LNCaP clone FGC (cell line): ENCODE measurements around the gene RAD51B.

Source experiments
- DNase-seq: peaks from one replicate; pipeline ENCODE4 v3.0.0-alpha.2; 2011; ENCODE audit warnings: low read depth
- H3K4me3 ChIP-seq: 2 replicates; pipeline ENCODE4 v1.5.1; 2011; ENCODE audit warnings: mild to moderate bottlenecking, low read depth, low read length, control low read depth
- TF ChIP-seq, protein P1 (sequence below): IDR thresholded peaks from 2 replicates; pipeline ENCODE4 v1.5.1; 2012; ENCODE audit warnings: mild to moderate bottlenecking; ENCODE audit not compliant: control insufficient read depth, insufficient read depth; ENCODE audit errors: extremely low read depth

The RAD51B gene

DNA sequence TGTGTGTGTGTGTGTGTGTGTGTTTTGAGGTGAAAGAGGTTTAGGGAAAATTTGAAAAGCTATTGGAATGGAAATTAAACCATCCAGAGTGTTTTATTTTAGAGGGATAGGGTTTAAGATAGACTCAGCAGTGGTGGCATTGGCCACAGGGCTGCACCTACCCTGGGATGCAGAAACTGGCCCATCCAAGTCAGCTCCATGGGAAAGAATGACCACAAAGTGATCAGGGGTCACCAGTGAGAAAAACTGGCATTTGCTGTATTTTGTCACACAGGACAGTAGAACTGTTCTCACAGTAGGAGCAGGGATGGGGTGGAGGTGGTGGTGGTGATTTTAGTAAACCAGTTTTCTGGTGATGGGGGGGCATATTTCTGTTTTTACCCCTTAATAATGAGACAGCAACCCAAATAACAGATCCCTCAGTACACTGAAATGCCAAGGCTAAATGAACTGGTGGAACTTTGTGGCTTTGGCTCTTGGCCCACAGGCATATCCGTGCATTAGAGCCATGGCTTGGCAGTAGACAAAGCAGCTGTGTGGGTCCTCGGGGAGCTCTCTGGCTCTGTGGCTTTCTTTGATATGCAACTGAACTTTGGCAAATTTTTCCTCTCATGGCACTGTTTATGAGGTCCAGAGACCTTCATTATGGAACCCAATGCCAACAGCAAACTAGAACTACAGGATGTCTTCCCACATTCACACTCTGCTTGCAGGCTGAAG lies 625.0 kb downstream of the RAD51B start:
- TF ChIP-seq, protein P1, sequence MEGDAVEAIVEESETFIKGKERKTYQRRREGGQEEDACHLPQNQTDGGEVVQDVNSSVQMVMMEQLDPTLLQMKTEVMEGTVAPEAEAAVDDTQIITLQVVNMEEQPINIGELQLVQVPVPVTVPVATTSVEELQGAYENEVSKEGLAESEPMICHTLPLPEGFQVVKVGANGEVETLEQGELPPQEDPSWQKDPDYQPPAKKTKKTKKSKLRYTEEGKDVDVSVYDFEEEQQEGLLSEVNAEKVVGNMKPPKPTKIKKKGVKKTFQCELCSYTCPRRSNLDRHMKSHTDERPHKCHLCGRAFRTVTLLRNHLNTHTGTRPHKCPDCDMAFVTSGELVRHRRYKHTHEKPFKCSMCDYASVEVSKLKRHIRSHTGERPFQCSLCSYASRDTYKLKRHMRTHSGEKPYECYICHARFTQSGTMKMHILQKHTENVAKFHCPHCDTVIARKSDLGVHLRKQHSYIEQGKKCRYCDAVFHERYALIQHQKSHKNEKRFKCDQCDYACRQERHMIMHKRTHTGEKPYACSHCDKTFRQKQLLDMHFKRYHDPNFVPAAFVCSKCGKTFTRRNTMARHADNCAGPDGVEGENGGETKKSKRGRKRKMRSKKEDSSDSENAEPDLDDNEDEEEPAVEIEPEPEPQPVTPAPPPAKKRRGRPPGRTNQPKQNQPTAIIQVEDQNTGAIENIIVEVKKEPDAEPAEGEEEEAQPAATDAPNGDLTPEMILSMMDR: no peak
- no peak for DNase-seq
- no peak overlapping the region for H3K4me3 ChIP-seq

DNA sequence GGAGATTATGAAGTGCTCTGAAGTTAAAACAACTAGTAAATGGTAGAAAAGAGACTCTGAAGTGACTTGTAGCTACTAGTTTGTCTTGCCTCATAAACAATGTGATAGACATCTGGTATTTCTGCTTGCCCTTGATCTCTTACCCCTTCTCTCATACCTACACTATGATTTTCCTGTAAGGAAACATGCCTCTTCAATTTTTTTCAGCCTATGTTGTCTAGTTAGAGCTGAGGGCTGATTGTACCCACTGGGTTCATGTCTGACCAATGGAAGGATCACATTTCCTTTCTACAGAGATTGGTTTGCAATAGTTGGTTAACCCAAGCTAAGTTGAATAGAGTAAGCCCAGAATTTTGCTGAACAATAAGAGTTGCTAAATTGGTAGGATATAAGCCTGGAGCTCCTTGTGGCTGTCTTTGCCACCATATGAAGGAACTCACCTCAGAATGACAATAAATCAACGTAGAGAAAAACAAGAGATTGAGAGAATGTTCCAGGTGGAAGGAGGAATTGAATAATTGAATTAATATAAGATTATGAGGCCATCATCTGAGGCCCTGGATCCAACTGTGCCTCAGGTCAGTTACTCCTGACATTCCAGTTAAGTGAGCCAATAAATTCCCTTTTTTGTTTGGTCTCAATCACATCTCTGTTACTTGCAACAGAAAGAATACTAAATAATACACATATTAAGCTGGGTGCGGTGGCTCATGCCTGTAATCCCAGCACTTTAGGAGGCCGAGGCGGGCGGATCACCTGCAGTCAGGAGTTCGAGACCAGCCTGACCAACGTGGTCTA lies 626.9 kb downstream of the RAD51B start:
- no peak for DNase-seq
- TF ChIP-seq, protein P1: no peak
- H3K4me3 ChIP-seq: no peak overlapping the region

DNA sequence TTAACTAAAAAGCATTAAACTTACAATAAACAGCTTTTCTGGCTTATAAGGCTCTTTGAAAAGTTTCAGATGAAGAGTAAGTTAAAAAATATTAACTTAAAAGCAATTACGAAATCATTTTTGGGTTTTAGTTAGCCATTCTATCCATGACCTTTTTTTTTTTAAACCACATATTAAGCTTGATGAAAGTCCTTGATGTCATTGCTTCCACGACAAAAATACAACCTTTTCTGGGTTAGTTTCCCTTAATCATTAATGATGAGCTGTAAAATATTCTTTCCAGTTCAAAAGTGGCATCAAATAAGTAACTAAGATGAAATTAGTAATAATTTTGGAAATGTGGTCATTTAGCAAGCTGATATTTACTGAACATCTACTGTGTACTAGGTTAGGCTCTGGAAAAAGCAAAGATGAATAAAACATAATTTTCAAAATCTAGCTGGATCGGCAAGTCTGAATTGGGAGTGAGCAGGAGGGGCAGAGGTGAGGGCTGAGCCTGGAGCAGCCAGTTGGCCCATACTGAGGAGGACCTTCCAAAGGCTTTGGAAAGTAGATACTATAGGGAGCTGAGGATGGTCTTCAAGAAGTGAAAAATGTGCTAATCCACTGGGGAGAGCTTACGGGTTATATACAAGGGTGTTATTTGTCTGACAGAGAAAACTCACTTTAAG lies 628.1 kb downstream of the RAD51B start:
- H3K4me3 ChIP-seq: no peak overlapping the region
- TF ChIP-seq, protein P1: no peak
- DNase-seq: no peak

DNA sequence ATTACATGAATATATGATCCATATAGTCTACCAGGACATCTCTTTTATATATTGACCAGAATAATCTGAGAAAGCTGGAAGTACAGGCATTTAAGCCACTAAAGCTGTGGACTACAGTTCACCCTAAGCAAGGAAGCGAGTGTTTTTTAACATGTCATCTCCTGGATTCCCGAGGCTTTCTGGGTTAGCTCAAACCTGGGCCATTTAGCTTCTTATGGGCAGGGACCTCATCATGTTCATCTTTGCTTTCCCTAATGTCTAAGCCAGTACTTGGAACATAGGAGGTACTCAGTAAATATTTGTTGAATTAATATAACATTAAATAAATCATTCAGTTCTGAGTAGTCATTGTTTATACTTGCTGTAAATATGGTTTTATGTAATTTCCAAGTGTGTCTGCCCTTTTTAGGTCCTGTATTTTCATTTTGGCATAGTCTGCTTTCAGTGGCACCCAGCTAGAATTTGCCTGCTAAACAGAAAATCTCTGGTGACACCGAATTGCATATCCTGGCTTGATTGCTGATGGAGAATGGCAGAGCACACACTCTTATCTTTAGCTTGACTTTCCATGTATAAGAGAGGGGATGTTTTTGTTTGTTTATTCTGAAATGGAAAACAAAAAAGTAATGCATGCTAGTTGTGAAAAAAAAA lies 628.8 kb downstream of the RAD51B start:
- H3K4me3 ChIP-seq: no peak overlapping the region
- TF ChIP-seq, protein P1: no peak
- DNase-seq: peak; percentile 35

DNA sequence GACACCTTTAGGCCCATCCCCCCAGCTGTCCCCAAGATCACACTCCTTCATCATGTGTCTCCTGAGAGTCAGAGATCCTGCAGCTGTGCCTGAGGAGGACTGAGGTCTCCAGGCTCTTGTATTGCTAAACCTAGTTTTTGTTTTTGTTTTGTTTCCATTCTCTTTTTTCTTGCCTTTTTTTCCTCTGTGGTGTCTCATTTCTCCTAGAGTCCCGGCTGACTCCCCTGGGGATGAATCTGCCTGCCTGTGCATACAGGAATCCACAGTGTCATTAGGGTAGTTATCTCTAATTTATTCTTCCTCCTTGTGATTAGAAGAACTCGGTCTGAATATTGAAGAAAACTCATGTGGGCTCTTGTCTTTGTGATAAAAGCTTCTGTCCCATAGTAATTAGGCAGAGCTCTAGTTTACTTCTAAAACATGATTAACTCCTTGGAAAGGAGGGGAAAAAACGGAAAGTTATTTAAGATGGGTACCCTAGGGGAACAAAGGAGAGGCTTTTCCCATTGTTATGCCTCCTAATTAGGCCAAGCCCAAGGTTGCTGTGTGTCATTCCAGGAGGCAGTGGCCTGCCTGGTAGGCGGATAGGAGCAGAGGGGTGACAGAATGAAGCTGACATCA lies 630.1 kb downstream of the RAD51B start:
- TF ChIP-seq, protein P1: no peak
- DNase-seq: no peak
- no peak overlapping the region for H3K4me3 ChIP-seq

DNA sequence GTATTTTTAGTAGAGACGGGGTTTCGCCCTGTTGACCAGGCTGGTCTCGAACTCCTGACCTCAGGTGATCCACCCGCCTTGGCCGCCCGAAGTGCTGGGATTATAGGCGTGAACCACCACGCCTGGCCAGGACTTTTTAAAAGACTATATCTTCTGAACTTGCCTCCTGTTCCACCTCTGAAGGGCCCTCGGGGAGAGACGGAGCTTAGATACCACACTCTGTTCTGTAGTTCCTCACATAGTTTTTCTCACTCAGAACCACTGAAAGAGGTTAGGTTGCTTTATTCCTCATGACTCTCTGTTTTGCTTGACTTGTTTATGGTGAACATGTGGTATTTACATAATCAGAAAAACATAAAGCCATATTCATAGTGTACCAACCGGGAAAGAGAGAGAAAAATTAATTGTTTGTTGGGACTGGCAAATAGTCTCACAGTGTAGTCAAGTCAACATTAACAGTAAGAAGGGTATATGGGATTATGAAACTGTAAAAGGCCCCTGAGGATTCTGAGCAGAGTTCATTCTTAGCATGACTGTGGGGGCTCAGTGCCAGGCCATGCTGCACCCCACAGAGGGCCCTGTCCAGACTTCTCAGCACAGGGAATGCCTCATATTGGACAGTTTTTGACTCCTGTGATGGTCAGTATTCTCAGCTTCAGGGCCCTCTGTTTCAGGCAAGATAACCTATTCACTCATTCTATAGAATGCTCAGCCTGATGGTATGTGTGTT lies 631.0 kb downstream of the RAD51B start:
- TF ChIP-seq, protein P1: no peak
- DNase-seq: no peak
- no peak overlapping the region for H3K4me3 ChIP-seq
